Measurements from ENCODE around the gene SLC12A3. TPM values are rescaled to one million over a fixed set of nuclear protein-coding genes. Genes with fewer than 3 reads are reported as not detected.

SLC12A3 gene
- total RNA-seq, 4 donors from 2014 or later, result not detected

DNA sequence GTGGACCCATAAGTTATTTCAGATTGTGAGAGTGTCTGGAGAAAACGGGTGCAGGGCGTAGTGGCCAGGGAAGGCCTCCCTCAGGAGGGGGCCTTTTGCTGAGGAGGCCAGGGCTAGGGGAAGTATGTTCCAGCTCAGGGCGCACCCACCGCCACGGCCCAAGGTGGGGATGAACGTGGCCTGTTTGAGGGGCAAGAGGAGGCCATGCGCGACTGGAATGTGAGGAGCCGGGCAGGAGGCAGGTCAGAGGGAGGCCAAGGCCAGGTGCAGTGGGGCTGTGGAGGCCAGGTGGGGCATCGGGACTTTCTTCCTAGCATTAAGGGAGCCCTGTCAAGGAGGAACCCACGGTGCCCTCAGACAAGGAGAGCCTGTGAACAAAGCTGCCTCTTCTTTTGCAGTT lies 26.7 kb downstream of the SLC12A3 start:
- TF ChIP-seq POLR2A (IDR thresholded peaks at IDR 0.05) (no peak), CTCF (IDR thresholded peaks at IDR 0.05) (no peak)
- no peaks in the 10 kb centered on the region for H3K4me1 ChIP-seq
- H3K4me3 ChIP-seq, result no peak overlapping the region
- WGBS, 2 donors, result 80 to 82% methylated on average over 11 of the region's 11 CpGs
- H3K9me3 ChIP-seq, result no peaks in the 10 kb centered on the region
- H3K27ac ChIP-seq, result no peak overlapping the region
- H3K27me3 ChIP-seq, result peaks cover 0 to 4% (median 0%) of the 10 kb centered on the region in 4 donors
- intact Hi-C loops (cut with DNase I), result no loop called here
- no peak for DNase-seq
- H3K36me3 ChIP-seq, result no peaks in the 10 kb centered on the region

GRCh38 chr16:56892705-56893104 lies 27.7 kb downstream of the SLC12A3 start:
- no peaks in the 10 kb centered on the region for H3K9me3 ChIP-seq
- DNase-seq, result no peak
- 71 to 100% methylated on average over 1 to 2 of the region's 14 CpGs for WGBS, 2 donors
- intact Hi-C loops (cut with DNase I), result no loop called here
- TF ChIP-seq POLR2A (IDR thresholded peaks at IDR 0.05) (no peak), CTCF (IDR thresholded peaks at IDR 0.05) (no peak)
- no peak overlapping the region for H3K27ac ChIP-seq
- H3K36me3 ChIP-seq, result no peaks in the 10 kb centered on the region
- peaks cover 0 to 4% (median 0%) of the 10 kb centered on the region in 4 donors for H3K27me3 ChIP-seq
- H3K4me3 ChIP-seq, result no peak overlapping the region
- H3K4me1 ChIP-seq, result no peaks in the 10 kb centered on the region

DNA sequence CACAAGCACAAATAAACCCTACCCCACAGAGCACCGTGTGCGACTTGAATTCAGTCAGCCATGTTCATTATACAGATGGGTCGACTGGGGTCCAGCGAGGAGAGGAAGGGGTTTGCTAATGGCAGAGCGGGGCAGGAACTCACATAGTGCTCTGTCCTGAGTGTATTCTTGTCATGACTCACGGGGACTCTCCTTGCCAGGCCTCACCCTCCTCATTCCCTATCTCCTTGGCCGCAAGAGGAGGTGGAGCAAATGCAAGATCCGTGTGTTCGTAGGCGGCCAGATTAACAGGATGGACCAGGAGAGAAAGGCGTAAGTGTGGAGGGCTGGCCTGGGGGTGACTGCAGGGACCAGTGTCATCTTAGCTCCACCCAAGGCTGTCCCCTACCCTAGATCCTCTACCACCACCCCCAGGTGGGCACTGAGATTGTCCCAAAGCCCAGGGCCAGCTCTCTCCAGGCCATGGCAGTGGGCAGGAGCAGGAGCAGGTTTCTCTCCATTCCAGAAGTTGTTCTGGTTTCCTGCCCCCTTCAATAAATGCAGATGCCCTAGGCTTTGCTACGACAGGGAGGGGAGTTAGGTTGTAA lies 29.4 kb downstream of the SLC12A3 start:
- 85 to 86% methylated on average over 6 to 11 of the region's 12 CpGs for WGBS, 2 donors
- Histone ChIP-seq H3K9me3 (no peaks in the 10 kb centered on the region), H3K27ac (no peak overlapping the region), H3K4me1 (no peaks in the 10 kb centered on the region), H3K36me3 (no peaks in the 10 kb centered on the region), H3K4me3 (no peak overlapping the region), H3K27me3 (peaks cover 0 to 4% (median 0%) of the 10 kb centered on the region in 4 donors)
- TF ChIP-seq POLR2A (IDR thresholded peaks at IDR 0.05) (no peak), CTCF (IDR thresholded peaks at IDR 0.05) (no peak)
- DNase-seq, result no peak
- intact Hi-C loops (cut with DNase I), result no loop called here

- DNase-seq, result no peak
- H3K36me3 ChIP-seq, result no peaks in the 10 kb centered on the region
- TF ChIP-seq POLR2A (IDR thresholded peaks at IDR 0.05) (no peak), CTCF (IDR thresholded peaks at IDR 0.05) (no peak)
- WGBS, 2 donors, result 79 to 90% methylated on average over 3 to 4 of the region's 4 CpGs
- no peak overlapping the region for H3K4me3 ChIP-seq
- H3K27ac ChIP-seq, result no peak overlapping the region
- peaks cover 0 to 8% (median 0%) of the 10 kb centered on the region in 4 donors for H3K27me3 ChIP-seq
- no peaks in the 10 kb centered on the region for H3K9me3 ChIP-seq
- no peaks in the 10 kb centered on the region for H3K4me1 ChIP-seq
- intact Hi-C loops (cut with DNase I), result no loop called here
These were observed 30.8 kb downstream of the SLC12A3 start for GRCh38 chr16:56895813-56896212.

- Histone ChIP-seq H3K36me3 (no peaks in the 10 kb centered on the region), H3K4me3 (no peak overlapping the region), H3K27ac (no peak overlapping the region), H3K27me3 (peaks cover 0 to 8% (median 0%) of the 10 kb centered on the region in 4 donors), H3K4me1 (no peaks in the 10 kb centered on the region), H3K9me3 (no peaks in the 10 kb centered on the region)
- intact Hi-C loops (cut with DNase I), result no loop called here
- 74 to 83% methylated on average over 3 of the region's 3 CpGs for WGBS, 2 donors
- DNase-seq, result no peak
- TF ChIP-seq CTCF (IDR thresholded peaks at IDR 0.05) (no peak), POLR2A (IDR thresholded peaks at IDR 0.05) (no peak)
These were observed 31.2 kb downstream of the SLC12A3 start for GRCh38 chr16:56896244-56896643.
